HG03135 (cell line): ENCODE data around the gene TUBGCP6.

ENCODE experiments used
- ATAC-seq: cut with Tn5 transposase; IDR thresholded peaks from one replicate; pipeline ENCODE4 v1.9.1; 2021; ENCODE audit warnings: mild to moderate bottlenecking, moderate library complexity; ENCODE audit not compliant: unreplicated experiment

The TUBGCP6 gene

GRCh38 chr22:50227579-50228215 lies 17.1 kb downstream of the TUBGCP6 start:
- ATAC-seq: no peak

GRCh38 chr22:50226875-50227165 lies 18.0 kb downstream of the TUBGCP6 start:
- ATAC-seq: no peak

- no peak for ATAC-seq
Observed at GRCh38 chr22:50226063-50226874, 18.6 kb downstream of the TUBGCP6 start.

- no peak for ATAC-seq
Observed at GRCh38 chr22:50225200-50225969, 19.4 kb downstream of the TUBGCP6 start.

- ATAC-seq: no peak
Observed at GRCh38 chr22:50224071-50224470, 20.8 kb downstream of the TUBGCP6 start.

- no peak for ATAC-seq
Observed at GRCh38 chr22:50222508-50222907, 22.3 kb downstream of the TUBGCP6 start.

- no peak for ATAC-seq
Observed at GRCh38 chr22:50221410-50222300, 23.2 kb downstream of the TUBGCP6 start.

- ATAC-seq: no peak
Observed at GRCh38 chr22:50220603-50221409, 24.0 kb downstream of the TUBGCP6 start.

- no peak for ATAC-seq
Observed at GRCh38 chr22:50219800-50220602, 24.8 kb downstream of the TUBGCP6 start.

GRCh38 chr22:50218996-50219727 lies 25.7 kb downstream of the TUBGCP6 start:
- no peak for ATAC-seq

- no peak for ATAC-seq
Observed at GRCh38 chr22:50218153-50218995, 26.4 kb downstream of the TUBGCP6 start.

- ATAC-seq: no peak
Observed at GRCh38 chr22:50217543-50218152, 27.2 kb downstream of the TUBGCP6 start.

- no peak for ATAC-seq
Observed at GRCh38 chr22:50216684-50217520, 27.9 kb downstream of the TUBGCP6 start.

- no peak for ATAC-seq
Observed at GRCh38 chr22:50216055-50216683, 28.7 kb downstream of the TUBGCP6 start.

GRCh38 chr22:50215297-50216054 lies 29.3 kb downstream of the TUBGCP6 start:
- ATAC-seq: no peak
